GM11168 (cell line): Measurements from ENCODE around the gene MTHFSD.

Experiments used
- in situ Hi-C: fragments of 300-500 bp; cut with MboI; formaldehyde crosslinking; loops from one replicate; pipeline ENCODE4 v1.12.0; 2022; ENCODE audit warnings: low sequenced_read_pairs; ENCODE audit not compliant: unreplicated experiment

Gene MTHFSD

GRCh38 chr16:86572041-86572521 is 17.0 kb upstream of the MTHFSD start:
- in situ Hi-C loops: loop anchor here (25.0 kb wide), 1 partner anchor 715 kb away; no protein-coding TSS in a partner anchor

- in situ Hi-C loops: loop anchor here (25.0 kb wide), 1 partner anchor 716 kb away; no protein-coding TSS in a partner anchor
These were observed 16.5 kb upstream of the MTHFSD start for GRCh38 chr16:86571530-86571915.

GRCh38 chr16:86570558-86571529 is 15.8 kb upstream of the MTHFSD start:
- in situ Hi-C loops: loop anchor here (25.0 kb wide), 1 partner anchor 716 kb away; no protein-coding TSS in a partner anchor

- in situ Hi-C loops: loop anchor here (10.0 to 25.0 kb wide), 2 partner anchors 505 to 717 kb away; no protein-coding TSS in a partner anchor
These were observed 14.8 kb upstream of the MTHFSD start for GRCh38 chr16:86569701-86570447.

- in situ Hi-C loops: loop anchor here (10.0 to 25.0 kb wide), 2 partner anchors 506 to 718 kb away; no protein-coding TSS in a partner anchor
These were observed 13.9 kb upstream of the MTHFSD start for GRCh38 chr16:86568677-86569623.

GRCh38 chr16:86567701-86568581 is 12.9 kb upstream of the MTHFSD start:
- in situ Hi-C loops: loop anchor here (10.0 to 25.0 kb wide), 2 partner anchors 507 to 719 kb away; no protein-coding TSS in a partner anchor

- in situ Hi-C loops: loop anchor here (10.0 to 25.0 kb wide), 2 partner anchors 508 to 720 kb away; no protein-coding TSS in a partner anchor
These were observed 12.1 kb upstream of the MTHFSD start for GRCh38 chr16:86566966-86567700.

GRCh38 chr16:86566601-86566965 is 11.5 kb upstream of the MTHFSD start, which contains the start of gene FOXC2:
Gene FOXC2, plus strand, starts transcription at chr16:86566829. Its CDS starts 507 bp downstream, at chr16:86567336.
- in situ Hi-C loops: loop anchor here (10.0 to 25.0 kb wide), 2 partner anchors 508 to 721 kb away; no protein-coding TSS in a partner anchor

GRCh38 chr16:86565644-86566511 is 10.8 kb upstream of the MTHFSD start:
- in situ Hi-C loops: loop anchor here (10.0 to 25.0 kb wide), 2 partner anchors 509 to 721 kb away; no protein-coding TSS in a partner anchor

- in situ Hi-C loops: loop anchor here (10.0 to 25.0 kb wide), 2 partner anchors 510 to 722 kb away; no protein-coding TSS in a partner anchor
These were observed 10.2 kb upstream of the MTHFSD start for GRCh38 chr16:86565181-86565631.

GRCh38 chr16:86563469-86564345 is 8.7 kb upstream of the MTHFSD start:
- in situ Hi-C loops: loop anchor here (10.0 to 25.0 kb wide), 2 partner anchors 511 to 724 kb away; no protein-coding TSS in a partner anchor

GRCh38 chr16:86562356-86562755 is 7.3 kb upstream of the MTHFSD start:
- in situ Hi-C loops: loop anchor here (10.0 to 25.0 kb wide), 2 partner anchors 512 to 725 kb away; no protein-coding TSS in a partner anchor

GRCh38 chr16:86559802-86560305 is 4.8 kb upstream of the MTHFSD start:
- in situ Hi-C loops: loop anchor here (10.0 to 25.0 kb wide), 2 partner anchors 515 to 727 kb away; no protein-coding TSS in a partner anchor

- in situ Hi-C loops: loop anchor here (25.0 kb wide), 1 partner anchor 729 kb away; no protein-coding TSS in a partner anchor
These were observed 3.5 kb upstream of the MTHFSD start for GRCh38 chr16:86558355-86559193.
